ENCODE data around the gene ATP6AP2.

- TF ChIP-seq CTCF (conservative IDR thresholded peaks at IDR 0.05; ENCODE audit: low read depth, low read length), result no peak
- TF ChIP-seq EZH2 (IDR thresholded peaks at IDR 0.05; ENCODE audit: borderline replicate concordance, low read depth, low read length, poor library complexity, severe bottlenecking), result no peak
Measured at GRCh38 chrX:40570346-40571093, 10.2 kb upstream of the ATP6AP2 start.

Measured in A673 (cell line).